NCI-H146 treated with DMSO at 0.1 percent for 48 hours (cell line): Measurements from ENCODE around the gene TRAPPC12.

Experiments
- DNase-seq: peaks from one replicate; lab custom pipeline; 2025; ENCODE audit not compliant: unreplicated experiment; lab: John Stamatoyannopoulos, UW

TRAPPC12 gene

GRCh38 chr2:3405876-3406275, 26.4 kb downstream of the TRAPPC12 start:
- no peak for DNase-seq

GRCh38 chr2:3406501-3406900, 27.0 kb downstream of the TRAPPC12 start:
- no peak for DNase-seq

GRCh38 chr2:3408781-3409180, 29.3 kb downstream of the TRAPPC12 start:
- DNase-seq: no peak

GRCh38 chr2:3409627-3410170, 30.2 kb downstream of the TRAPPC12 start:
- no peak for DNase-seq

GRCh38 chr2:3411103-3411502, 31.6 kb downstream of the TRAPPC12 start:
- no peak for DNase-seq

- no peak for DNase-seq
Observed at GRCh38 chr2:3413697-3414096, 34.2 kb downstream of the TRAPPC12 start.

GRCh38 chr2:3414133-3414860, 34.8 kb downstream of the TRAPPC12 start:
- no peak for DNase-seq

- DNase-seq: no peak
Observed at GRCh38 chr2:3418766-3419404, 39.4 kb downstream of the TRAPPC12 start.

- DNase-seq: no peak
Observed at GRCh38 chr2:3420076-3420768, 40.7 kb downstream of the TRAPPC12 start.

- DNase-seq: no peak
Observed at GRCh38 chr2:3420769-3421397, 41.4 kb downstream of the TRAPPC12 start.

- no peak for DNase-seq
Observed at GRCh38 chr2:3421580-3421979, 42.1 kb downstream of the TRAPPC12 start.

GRCh38 chr2:3422161-3422779, 42.8 kb downstream of the TRAPPC12 start:
- DNase-seq: no peak

GRCh38 chr2:3423492-3424170, 44.1 kb downstream of the TRAPPC12 start:
- DNase-seq: no peak

GRCh38 chr2:3424171-3424795, 44.8 kb downstream of the TRAPPC12 start:
- DNase-seq: no peak

GRCh38 chr2:3426615-3427014, 47.1 kb downstream of the TRAPPC12 start:
- DNase-seq: no peak

- DNase-seq: no peak
Observed at GRCh38 chr2:3427272-3427671, 47.8 kb downstream of the TRAPPC12 start.

GRCh38 chr2:3428577-3428976, 49.1 kb downstream of the TRAPPC12 start:
- no peak for DNase-seq

- DNase-seq: no peak
Observed at GRCh38 chr2:3429066-3429610, 49.6 kb downstream of the TRAPPC12 start.

- no peak for DNase-seq
Observed at GRCh38 chr2:3430172-3430571, 50.7 kb downstream of the TRAPPC12 start.
